Activated effector memory CD4-positive, alpha-beta T cell treated with anti-CD3 and anti-CD28 coated beads, Interleukin-2, amount 50 U/mL, for 16 hours (primary cell): ENCODE data around the gene AGA.

ENCODE experiments used
- DNase-seq: peaks from one replicate; pipeline ENCODE4 v3.0.0-alpha.2; 2020

The AGA gene

GRCh38 chr4:177441803-177442622 is at the start of gene AGA:
AGA (minus strand) TSS chr4:177442437; CDS start chr4:177442375, 62 bp downstream.
- peak; percentile 98 for DNase-seq

- DNase-seq, result no peak
These were observed 49.8 kb upstream of the AGA start for GRCh38 chr4:177492022-177492421.

GRCh38 chr4:177490769-177491168 is 48.5 kb upstream of the AGA start:
- DNase-seq, result no peak

GRCh38 chr4:177489471-177490246 is 47.4 kb upstream of the AGA start:
- no peak for DNase-seq

GRCh38 chr4:177487977-177488376 is 45.7 kb upstream of the AGA start:
- no peak for DNase-seq

GRCh38 chr4:177485528-177485927 is 43.3 kb upstream of the AGA start:
- DNase-seq, result no peak

- DNase-seq, result no peak
These were observed 42.4 kb upstream of the AGA start for GRCh38 chr4:177484613-177485021.

GRCh38 chr4:177483760-177484159 is 41.5 kb upstream of the AGA start:
- no peak for DNase-seq

GRCh38 chr4:177483271-177483670 is 41.0 kb upstream of the AGA start:
- DNase-seq, result no peak

- DNase-seq, result no peak
These were observed 40.1 kb upstream of the AGA start for GRCh38 chr4:177482367-177482766.

GRCh38 chr4:177480795-177481194 is 38.6 kb upstream of the AGA start:
- DNase-seq, result no peak

GRCh38 chr4:177479063-177479462 is 36.8 kb upstream of the AGA start:
- no peak for DNase-seq

GRCh38 chr4:177478496-177478895 is 36.3 kb upstream of the AGA start:
- no peak for DNase-seq

- no peak for DNase-seq
These were observed 31.8 kb upstream of the AGA start for GRCh38 chr4:177473991-177474390.

- no peak for DNase-seq
These were observed 21.8 kb upstream of the AGA start for GRCh38 chr4:177464026-177464425.

- no peak for DNase-seq
These were observed 19.4 kb upstream of the AGA start for GRCh38 chr4:177461606-177462005.

GRCh38 chr4:177460460-177460859 is 18.2 kb upstream of the AGA start:
- no peak for DNase-seq

GRCh38 chr4:177455561-177455970 is 13.3 kb upstream of the AGA start:
- no peak for DNase-seq

GRCh38 chr4:177453116-177453515 is 10.9 kb upstream of the AGA start:
- DNase-seq, result no peak

GRCh38 chr4:177451108-177451500 is 8.9 kb upstream of the AGA start:
- no peak for DNase-seq

GRCh38 chr4:177450426-177451107 is 8.3 kb upstream of the AGA start:
- DNase-seq, result no peak

- DNase-seq, result no peak
These were observed 6.6 kb upstream of the AGA start for GRCh38 chr4:177448850-177449249.

- no peak for DNase-seq
These were observed 5.3 kb upstream of the AGA start for GRCh38 chr4:177447417-177448004.
